Renal pelvis (tissue), 12 donors: Measurements from ENCODE around the gene PCDHB5. TPM values are rescaled to one million over a fixed set of nuclear protein-coding genes. Genes with fewer than 3 reads are reported as not detected.
A peak's percentile ranks its signal among the peaks of the same experiment; 100 is the strongest.
"Not testable (repeated sequence)": the region's sequence is repeated elsewhere in the genome, so short reads cannot be mapped to it uniquely, and the experiment has no call there.

Experiments used
- DNase-seq: peaks from one replicate; pipeline ENCODE4 v3.0.0-alpha.2; 2013
- long read RNA-seq, 16 experiments: transcript quantifications; one replicate each; lab custom pipeline, GENCODE V29; 2026
- polyA plus RNA-seq, 3 donors: library from polyadenylated mRNA; unstranded; fragments of 120-200 nt; gene quantifications; one replicate each; pipeline ENCODE4 v1.2.1, GENCODE V29; 2013; ENCODE audit not compliant: insufficient read length in 3 of 3

PCDHB5 gene
- polyA plus RNA-seq, result 1 to 10 TPM; 5.3 to 9.5 (median 9.1) TPM
- long read RNA-seq, donor 1, partial matches to known transcripts, result 0 of 3 reads
- long read RNA-seq, donor 1, other reads (novel, unspliced or antisense), result 0 of 3 reads
- long read RNA-seq, donor 2, transcript PCDHB5-201 (1 exons, 3,408 nt), result major isoform, 13 of 13 reads
- long read RNA-seq, donor 2, partial matches to known transcripts, result 0 of 13 reads
- long read RNA-seq, donor 2, other reads (novel, unspliced or antisense), result 0 of 13 reads
- long read RNA-seq, donor 3, transcript PCDHB5-201 (1 exons, 3,408 nt), result major isoform, 7 of 7 reads
- long read RNA-seq, donor 3, partial matches to known transcripts, result 0 of 7 reads
- long read RNA-seq, donor 3, other reads (novel, unspliced or antisense), result 0 of 7 reads
- long read RNA-seq, donor 4, transcript PCDHB5-201 (1 exons, 3,408 nt), result major isoform, 8 of 8 reads
- long read RNA-seq, donor 4, partial matches to known transcripts, result 0 of 8 reads
- long read RNA-seq, donor 4, other reads (novel, unspliced or antisense), result 0 of 8 reads
- long read RNA-seq, donor 5, partial matches to known transcripts, result 0 of 3 reads
- long read RNA-seq, donor 5, other reads (novel, unspliced or antisense), result 0 of 3 reads
- long read RNA-seq, donor 6, transcript PCDHB5-201 (1 exons, 3,408 nt), result major isoform, 15 of 15 reads
- long read RNA-seq, donor 6, partial matches to known transcripts, result 0 of 15 reads
- long read RNA-seq, donor 6, other reads (novel, unspliced or antisense), result 0 of 15 reads
- long read RNA-seq, donor 7, transcript PCDHB5-201 (1 exons, 3,408 nt), result major isoform, 13 of 13 reads
- long read RNA-seq, donor 7, partial matches to known transcripts, result 0 of 13 reads
- long read RNA-seq, donor 7, other reads (novel, unspliced or antisense), result 0 of 13 reads
- long read RNA-seq, donor 8, transcript PCDHB5-201 (1 exons, 3,408 nt), result major isoform, 10 of 10 reads
- long read RNA-seq, donor 8, partial matches to known transcripts, result 0 of 10 reads
- long read RNA-seq, donor 8, other reads (novel, unspliced or antisense), result 0 of 10 reads
- long read RNA-seq, donor 9, transcript PCDHB5-201 (1 exons, 3,408 nt), result major isoform, 11 of 11 reads
- long read RNA-seq, donor 9, partial matches to known transcripts, result 0 of 11 reads
- long read RNA-seq, donor 9, other reads (novel, unspliced or antisense), result 0 of 11 reads
- long read RNA-seq, donor 10, transcript PCDHB5-201 (1 exons, 3,408 nt), result major isoform, 10 of 10 reads
- long read RNA-seq, donor 10, partial matches to known transcripts, result 0 of 10 reads
- long read RNA-seq, donor 10, other reads (novel, unspliced or antisense), result 0 of 10 reads
- long read RNA-seq, donor 11, transcript PCDHB5-201 (1 exons, 3,408 nt), result major isoform, 7 of 7 reads
- long read RNA-seq, donor 11, partial matches to known transcripts, result 0 of 7 reads
- long read RNA-seq, donor 11, other reads (novel, unspliced or antisense), result 0 of 7 reads
- long read RNA-seq, donor 12, transcript PCDHB5-201 (1 exons, 3,408 nt), result major isoform, 7 of 7 reads
- long read RNA-seq, donor 12, partial matches to known transcripts, result 0 of 7 reads
- long read RNA-seq, donor 12, other reads (novel, unspliced or antisense), result 0 of 7 reads
- long read RNA-seq, donor 13, transcript PCDHB5-201 (1 exons, 3,408 nt), result major isoform, 7 of 7 reads
- long read RNA-seq, donor 13, partial matches to known transcripts, result 0 of 7 reads
- long read RNA-seq, donor 13, other reads (novel, unspliced or antisense), result 0 of 7 reads
- long read RNA-seq, donor 14, transcript PCDHB5-201 (1 exons, 3,408 nt), result major isoform, 18 of 18 reads
- long read RNA-seq, donor 14, partial matches to known transcripts, result 0 of 18 reads
- long read RNA-seq, donor 14, other reads (novel, unspliced or antisense), result 0 of 18 reads
- long read RNA-seq, donor 15, transcript PCDHB5-201 (1 exons, 3,408 nt), result major isoform, 9 of 9 reads
- long read RNA-seq, donor 15, partial matches to known transcripts, result 0 of 9 reads
- long read RNA-seq, donor 15, other reads (novel, unspliced or antisense), result 0 of 9 reads
- long read RNA-seq, donor 16, transcript PCDHB5-201 (1 exons, 3,408 nt), result major isoform, 11 of 11 reads
- long read RNA-seq, donor 16, partial matches to known transcripts, result 0 of 11 reads
- long read RNA-seq, donor 16, other reads (novel, unspliced or antisense), result 0 of 11 reads

- DNase-seq, result peak; percentile 24
Measured at GRCh38 chr5:141135030-141135717, at the start of gene PCDHB5. Gene PCDHB5, plus strand, starts transcription at chr5:141135206. Its CDS starts 229 bp downstream, at chr5:141135435.

- peak; percentile 9 for DNase-seq
Measured at GRCh38 chr5:141094481-141095262, 40.3 kb upstream of the PCDHB5 start, which contains the start of gene PCDHB2. Gene PCDHB2, plus strand, starts transcription at chr5:141094615. Its CDS starts 176 bp downstream, at chr5:141094791.

- DNase-seq, result no peak
Measured at GRCh38 chr5:141095263-141095641, 39.8 kb upstream of the PCDHB5 start.

GRCh38 chr5:141096181-141096580 lies 38.8 kb upstream of the PCDHB5 start:
- not testable (repeated sequence) for DNase-seq

- not testable (repeated sequence) for DNase-seq
Measured at GRCh38 chr5:141096586-141096985, 38.4 kb upstream of the PCDHB5 start.

GRCh38 chr5:141100243-141100805 lies 34.7 kb upstream of the PCDHB5 start, which contains the start of gene PCDHB3:
Gene PCDHB3, plus strand, starts transcription at chr5:141100473. Its CDS starts 177 bp downstream, at chr5:141100650.
- DNase-seq, result no peak

GRCh38 chr5:141101059-141101458 lies 33.9 kb upstream of the PCDHB5 start:
- no peak for DNase-seq

GRCh38 chr5:141102070-141102469 lies 32.9 kb upstream of the PCDHB5 start:
- DNase-seq, result not testable (repeated sequence)

GRCh38 chr5:141102471-141102870 lies 32.5 kb upstream of the PCDHB5 start:
- DNase-seq, result not testable (repeated sequence)

GRCh38 chr5:141105350-141105749 lies 29.7 kb upstream of the PCDHB5 start:
- DNase-seq, result no peak

- no peak for DNase-seq
Measured at GRCh38 chr5:141119250-141119649, 15.8 kb upstream of the PCDHB5 start.

- no peak for DNase-seq
Measured at GRCh38 chr5:141121563-141121962, 13.4 kb upstream of the PCDHB5 start, which contains the start of gene PCDHB4. Gene PCDHB4, plus strand, starts transcription at chr5:141121818. Its CDS starts 181 bp downstream, at chr5:141121999.

- no peak for DNase-seq
Measured at GRCh38 chr5:141121985-141122384, 13.0 kb upstream of the PCDHB5 start.

GRCh38 chr5:141123396-141124135 lies 11.4 kb upstream of the PCDHB5 start:
- not testable (repeated sequence) for DNase-seq

- DNase-seq, result no peak
Measured at GRCh38 chr5:141127305-141127704, 7.7 kb upstream of the PCDHB5 start.

GRCh38 chr5:141135718-141136266 lies 786 bp downstream of the PCDHB5 start:
- DNase-seq, result no peak

GRCh38 chr5:141137346-141137745 lies 2.3 kb downstream of the PCDHB5 start:
- DNase-seq, result not testable (repeated sequence)
